ENCODE data around the gene MYT1. TPM values are rescaled to one million over a fixed set of nuclear protein-coding genes. Genes with fewer than 3 reads are reported as not detected.

Gene MYT1
- total and polyA plus RNA-seq, 2 experiments from 2014 or later = 0.03 to 0.06 TPM

- peaks cover 53% of the 10 kb centered on the region for H3K27me3 ChIP-seq
- 80% methylated on average over 7 of the region's 7 CpGs for WGBS (ENCODE audit: low lambda C conversion rate, missing lambda C conversion rate)
Observed at GRCh38 chr20:64159711-64160110, 4.5 kb upstream of the MYT1 start.

GRCh38 chr20:64160118-64160517, 4.1 kb upstream of the MYT1 start:
- Histone ChIP-seq H3K36me3 (replicated peaks; ENCODE audit: insufficient read depth, low read depth) (no peaks in the 10 kb centered on the region), H3K27ac (no peak overlapping the region), H3K4me3 (no peak overlapping the region), H3K9me3 (ENCODE audit: low read depth) (no peaks in the 10 kb centered on the region), H3K4me1 (ENCODE audit: insufficient read depth) (no peaks in the 10 kb centered on the region), H3K27me3 (peaks cover 57% of the 10 kb centered on the region), H3K9me2 (replicated peaks; ENCODE audit: insufficient read depth) (no peaks in the 10 kb centered on the region), H3K4me2 (no peak overlapping the region), H3K79me2 (no peaks in the 10 kb centered on the region), H4K20me1 (ENCODE audit: insufficient read depth, poor library complexity, severe bottlenecking) (no peaks in the 10 kb centered on the region), H2AFZ (no peak overlapping the region)
- TF ChIP-seq CTCF (IDR thresholded peaks at IDR 0.05; ENCODE audit: poor library complexity) = no peak
- no peak for TF ChIP-seq EZH2phosphoT487 (IDR thresholded peaks at IDR 0.05; ENCODE audit: low read depth, severe bottlenecking, unreplicated experiment)
- no peak for TF ChIP-seq EZH2 (IDR thresholded peaks at IDR 0.05; ENCODE audit: borderline replicate concordance)
- no peak for DNase-seq (ENCODE audit: low spot score)
- WGBS (ENCODE audit: low lambda C conversion rate, missing lambda C conversion rate) = 40% methylated on average over 5 of the region's 5 CpGs

More at GRCh38 chr20:64159711-64160110, 4.5 kb upstream of the MYT1 start:
- Histone ChIP-seq H3K4me1 (ENCODE audit: insufficient read depth) (no peaks in the 10 kb centered on the region), H3K4me2 (no peak overlapping the region), H3K79me2 (no peaks in the 10 kb centered on the region), H3K9me3 (ENCODE audit: low read depth) (no peaks in the 10 kb centered on the region), H3K9me2 (replicated peaks; ENCODE audit: insufficient read depth) (no peaks in the 10 kb centered on the region), H3K27ac (no peak overlapping the region), H3K36me3 (replicated peaks; ENCODE audit: insufficient read depth, low read depth) (no peaks in the 10 kb centered on the region), H3K4me3 (no peak overlapping the region), H2AFZ (no peak overlapping the region), H4K20me1 (ENCODE audit: insufficient read depth, poor library complexity, severe bottlenecking) (no peaks in the 10 kb centered on the region)
- no peak for DNase-seq (ENCODE audit: low spot score)
- TF ChIP-seq EZH2phosphoT487 (IDR thresholded peaks at IDR 0.05; ENCODE audit: low read depth, severe bottlenecking, unreplicated experiment) (no peak), EZH2 (IDR thresholded peaks at IDR 0.05; ENCODE audit: borderline replicate concordance) (no peak), CTCF (IDR thresholded peaks at IDR 0.05; ENCODE audit: poor library complexity) (no peak)

- Histone ChIP-seq H2AFZ (no peak overlapping the region), H3K36me3 (replicated peaks; ENCODE audit: insufficient read depth, low read depth) (no peaks in the 10 kb centered on the region), H3K9me3 (ENCODE audit: low read depth) (no peaks in the 10 kb centered on the region), H3K4me1 (ENCODE audit: insufficient read depth) (no peaks in the 10 kb centered on the region), H3K79me2 (no peaks in the 10 kb centered on the region), H3K4me3 (no peak overlapping the region), H3K4me2 (no peak overlapping the region), H4K20me1 (ENCODE audit: insufficient read depth, poor library complexity, severe bottlenecking) (no peaks in the 10 kb centered on the region), H3K27me3 (peaks cover 62% of the 10 kb centered on the region), H3K9me2 (replicated peaks; ENCODE audit: insufficient read depth) (no peaks in the 10 kb centered on the region), H3K27ac (no peak overlapping the region)
- DNase-seq (ENCODE audit: low spot score) = no peak
- 61% methylated on average over 32 of the region's 32 CpGs for WGBS (ENCODE audit: low lambda C conversion rate, missing lambda C conversion rate)
- TF ChIP-seq EZH2 (IDR thresholded peaks at IDR 0.05; ENCODE audit: borderline replicate concordance) = no peak
- no peak for TF ChIP-seq CTCF (IDR thresholded peaks at IDR 0.05; ENCODE audit: poor library complexity)
- TF ChIP-seq EZH2phosphoT487 (IDR thresholded peaks at IDR 0.05; ENCODE audit: low read depth, severe bottlenecking, unreplicated experiment) = no peak
Observed at GRCh38 chr20:64160526-64161355, 3.5 kb upstream of the MYT1 start.

All from hepatocyte (in vitro differentiated cells).